LNCaP clone FGC (cell line): ENCODE measurements around the gene POLRMT.
"Not testable (repeated sequence)": the region's sequence is repeated elsewhere in the genome, so short reads cannot be mapped to it uniquely, and the experiment has no call there.

Experiments used
- DNase-seq: peaks from one replicate; pipeline ENCODE4 v3.0.0-alpha.2; 2011; ENCODE audit warnings: low read depth
- H3K4me3 ChIP-seq: 2 replicates; pipeline ENCODE4 v1.5.1; 2011; ENCODE audit warnings: mild to moderate bottlenecking, low read depth, low read length, control low read depth
- TF ChIP-seq, protein P1 (sequence below): IDR thresholded peaks from 2 replicates; pipeline ENCODE4 v1.5.1; 2012; ENCODE audit warnings: mild to moderate bottlenecking; ENCODE audit not compliant: control insufficient read depth, insufficient read depth; ENCODE audit errors: extremely low read depth

POLRMT gene

DNA sequence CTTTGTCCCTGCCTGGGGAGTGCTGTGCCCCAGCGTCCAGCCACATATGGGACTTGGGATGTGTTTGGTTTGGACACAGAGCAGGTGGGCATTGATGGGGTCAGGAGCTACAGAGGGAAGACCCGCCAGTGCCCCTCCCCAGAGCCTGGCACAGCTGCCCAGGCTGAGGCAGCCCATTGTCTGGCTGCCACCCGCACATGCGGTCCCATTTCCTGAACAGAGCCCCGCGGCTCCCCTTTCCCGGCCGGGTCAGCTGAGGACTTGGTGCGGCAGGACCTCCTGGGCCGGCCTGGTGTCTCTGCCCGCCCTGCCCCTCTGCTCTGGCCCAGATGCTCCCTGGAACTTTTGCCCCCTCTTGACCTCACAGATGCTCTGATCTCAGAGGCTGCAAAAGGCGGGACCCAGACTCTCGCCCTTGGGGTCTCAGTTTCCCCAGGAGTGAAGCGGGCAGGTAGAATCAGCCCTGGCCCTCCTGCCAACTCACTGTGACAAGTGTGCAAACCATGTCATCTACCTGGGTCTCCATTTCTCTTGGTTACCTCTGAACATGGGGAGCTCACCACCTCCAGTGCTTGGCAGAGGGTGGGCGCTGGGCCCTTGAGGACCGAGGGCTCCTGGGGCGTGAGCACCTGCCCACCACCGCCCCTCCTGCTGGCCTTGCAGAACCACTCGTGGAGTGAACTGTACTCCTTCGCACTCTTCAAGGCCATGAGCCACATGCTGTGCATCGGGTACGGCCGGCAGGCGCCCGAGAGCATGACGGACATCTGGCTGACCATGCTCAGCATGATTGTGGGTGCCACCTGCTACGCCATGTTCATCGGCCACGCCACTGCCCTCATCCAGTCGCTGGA is 25.8 kb downstream of the POLRMT start:
- H3K4me3 ChIP-seq, result no peak overlapping the region
- DNase-seq, result no peak
- TF ChIP-seq, protein P1, sequence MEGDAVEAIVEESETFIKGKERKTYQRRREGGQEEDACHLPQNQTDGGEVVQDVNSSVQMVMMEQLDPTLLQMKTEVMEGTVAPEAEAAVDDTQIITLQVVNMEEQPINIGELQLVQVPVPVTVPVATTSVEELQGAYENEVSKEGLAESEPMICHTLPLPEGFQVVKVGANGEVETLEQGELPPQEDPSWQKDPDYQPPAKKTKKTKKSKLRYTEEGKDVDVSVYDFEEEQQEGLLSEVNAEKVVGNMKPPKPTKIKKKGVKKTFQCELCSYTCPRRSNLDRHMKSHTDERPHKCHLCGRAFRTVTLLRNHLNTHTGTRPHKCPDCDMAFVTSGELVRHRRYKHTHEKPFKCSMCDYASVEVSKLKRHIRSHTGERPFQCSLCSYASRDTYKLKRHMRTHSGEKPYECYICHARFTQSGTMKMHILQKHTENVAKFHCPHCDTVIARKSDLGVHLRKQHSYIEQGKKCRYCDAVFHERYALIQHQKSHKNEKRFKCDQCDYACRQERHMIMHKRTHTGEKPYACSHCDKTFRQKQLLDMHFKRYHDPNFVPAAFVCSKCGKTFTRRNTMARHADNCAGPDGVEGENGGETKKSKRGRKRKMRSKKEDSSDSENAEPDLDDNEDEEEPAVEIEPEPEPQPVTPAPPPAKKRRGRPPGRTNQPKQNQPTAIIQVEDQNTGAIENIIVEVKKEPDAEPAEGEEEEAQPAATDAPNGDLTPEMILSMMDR, result no peak

DNA sequence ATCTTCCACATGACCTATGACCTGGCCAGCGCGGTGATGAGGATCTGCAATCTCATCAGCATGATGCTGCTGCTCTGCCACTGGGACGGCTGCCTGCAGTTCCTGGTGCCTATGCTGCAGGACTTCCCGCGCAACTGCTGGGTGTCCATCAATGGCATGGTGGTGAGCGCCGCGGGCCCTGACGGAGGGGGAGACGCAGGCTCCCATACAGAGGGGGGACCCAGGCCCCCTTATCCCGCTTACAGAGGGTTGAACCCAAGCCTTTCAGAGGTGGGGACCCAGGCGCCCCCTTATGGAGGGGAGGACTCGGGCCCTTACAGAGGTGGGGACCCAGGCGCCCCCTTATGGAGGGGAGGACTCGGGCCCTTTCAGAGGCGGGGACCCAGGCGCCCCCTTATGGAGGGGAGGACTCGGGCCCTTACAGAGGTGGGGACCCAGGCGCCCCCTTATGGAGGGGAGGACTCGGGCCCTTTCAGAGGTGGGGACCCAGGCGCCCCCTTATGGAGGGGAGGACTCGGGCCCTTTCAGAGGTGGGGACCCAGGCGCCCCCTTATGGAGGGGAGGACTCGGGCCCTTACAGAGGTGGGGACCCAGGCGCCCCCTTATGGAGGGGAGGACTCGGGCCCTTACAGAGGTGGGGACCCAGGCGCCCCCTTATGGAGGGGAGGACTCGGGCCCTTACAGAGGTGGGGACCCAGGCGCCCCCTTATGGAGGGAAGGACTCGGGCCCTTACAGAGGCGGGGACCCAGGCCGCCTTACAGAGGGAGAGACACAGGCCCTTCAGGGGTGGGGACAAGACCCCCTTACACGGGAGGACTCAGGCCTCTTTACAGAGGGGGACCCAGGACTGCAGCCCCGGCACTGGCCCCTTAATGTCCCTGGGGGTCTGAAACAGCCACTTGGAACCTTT is 28.0 kb downstream of the POLRMT start:
- H3K4me3 ChIP-seq, DNase-seq: not testable (repeated sequence)

DNA sequence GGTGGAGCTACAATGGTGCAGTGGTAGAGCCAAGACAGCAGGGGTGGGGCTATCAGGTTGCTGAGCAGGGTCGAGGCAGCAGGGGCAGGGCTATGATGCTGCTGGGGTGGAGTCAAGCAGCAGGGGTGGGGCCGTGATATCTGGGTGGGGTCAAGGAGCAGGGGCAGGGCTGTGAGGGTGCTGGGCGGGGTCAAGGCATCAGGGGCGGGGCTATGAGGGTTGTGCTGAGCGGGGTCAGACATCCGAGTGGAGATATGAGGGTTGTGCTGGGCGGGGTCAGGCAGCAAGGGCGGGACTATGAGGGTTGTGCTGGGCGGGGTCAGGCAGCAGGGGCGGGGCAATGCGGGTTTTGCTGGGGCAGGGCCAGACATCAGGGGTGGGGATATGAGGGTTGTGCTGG is 29.0 kb downstream of the POLRMT start:
- H3K4me3 ChIP-seq, result no peak overlapping the region
- no peak for DNase-seq
- TF ChIP-seq, protein P1, result no peak

DNA sequence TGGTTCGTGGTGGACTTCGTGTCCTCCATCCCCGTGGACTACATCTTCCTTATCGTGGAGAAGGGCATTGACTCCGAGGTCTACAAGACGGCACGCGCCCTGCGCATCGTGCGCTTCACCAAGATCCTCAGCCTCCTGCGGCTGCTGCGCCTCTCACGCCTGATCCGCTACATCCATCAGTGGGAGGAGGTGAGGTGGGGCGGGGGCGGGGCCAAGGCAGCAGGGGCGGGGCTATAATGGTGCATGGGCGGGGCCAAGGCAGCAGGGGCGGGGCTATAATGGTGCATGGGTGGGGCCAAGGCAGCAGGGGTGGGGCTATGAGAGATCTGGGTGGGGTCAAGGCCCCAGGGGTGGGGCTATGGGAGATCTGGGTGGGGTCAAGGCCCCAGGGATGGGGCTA is 29.6 kb downstream of the POLRMT start:
- not testable (repeated sequence) for H3K4me3 ChIP-seq, DNase-seq

DNA sequence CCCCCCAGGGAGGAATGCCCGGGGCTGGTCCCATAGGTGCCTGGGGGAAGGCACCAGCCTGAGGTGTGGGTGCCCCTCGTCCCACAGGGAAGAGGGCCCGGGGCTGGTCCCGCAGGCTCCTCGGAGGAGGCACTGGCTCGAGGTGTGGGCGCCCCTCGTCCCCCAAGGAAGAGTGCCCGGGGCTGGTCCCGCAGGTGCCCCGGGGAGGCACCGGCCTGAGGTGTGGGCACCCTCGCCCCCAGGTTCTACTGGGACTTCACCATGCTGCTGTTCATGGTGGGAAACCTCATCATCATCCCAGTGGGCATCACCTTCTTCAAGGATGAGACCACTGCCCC is 30.1 kb downstream of the POLRMT start:
- H3K4me3 ChIP-seq, DNase-seq: not testable (repeated sequence)

DNA sequence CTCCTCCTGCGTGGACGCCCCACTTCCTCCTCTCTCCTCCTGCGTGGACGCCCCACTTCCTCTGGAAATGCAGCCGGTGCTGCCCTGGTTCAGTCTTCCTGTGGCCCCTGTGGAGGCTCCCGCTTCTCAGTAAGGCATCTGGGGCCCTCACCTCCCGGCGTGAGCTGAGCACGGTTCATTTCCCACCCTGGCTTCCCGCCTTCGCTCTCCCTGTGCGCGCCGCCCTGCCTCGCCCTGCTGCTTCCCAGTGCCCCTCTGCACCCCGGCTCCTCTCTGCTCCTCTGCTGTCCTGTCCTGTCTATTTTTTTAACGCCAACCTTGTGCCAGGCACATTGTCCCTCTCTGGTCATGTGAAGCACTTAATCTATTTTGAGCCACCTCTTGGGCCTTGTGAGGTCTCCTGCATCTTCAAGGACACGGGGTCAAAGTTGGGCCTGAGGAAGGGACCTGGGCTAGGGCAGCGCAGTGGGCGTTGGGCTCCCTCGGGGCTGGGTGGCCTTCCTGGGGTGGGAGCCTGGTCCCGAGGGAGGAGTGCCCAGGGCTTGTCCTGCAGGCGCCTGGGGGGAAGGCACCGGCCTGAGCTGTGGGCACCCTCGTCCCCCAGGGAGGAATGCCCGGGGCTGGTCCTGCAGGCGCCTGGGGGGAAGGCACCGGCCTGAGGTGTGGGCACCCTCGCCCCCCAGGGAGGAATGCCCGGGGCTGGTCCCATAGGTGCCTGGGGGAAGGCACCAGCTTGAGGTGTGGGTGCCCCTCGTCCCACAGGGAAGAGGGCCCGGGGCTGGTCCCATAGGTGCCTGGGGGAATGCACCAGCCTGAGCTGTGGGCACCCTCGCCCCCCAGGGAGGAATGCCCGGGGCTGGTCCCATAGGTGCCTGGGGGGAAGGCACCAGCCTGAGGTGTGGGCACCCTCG is 30.7 kb downstream of the POLRMT start:
- TF ChIP-seq, protein P1, result no peak
- DNase-seq, result no peak
- no peak overlapping the region for H3K4me3 ChIP-seq

DNA sequence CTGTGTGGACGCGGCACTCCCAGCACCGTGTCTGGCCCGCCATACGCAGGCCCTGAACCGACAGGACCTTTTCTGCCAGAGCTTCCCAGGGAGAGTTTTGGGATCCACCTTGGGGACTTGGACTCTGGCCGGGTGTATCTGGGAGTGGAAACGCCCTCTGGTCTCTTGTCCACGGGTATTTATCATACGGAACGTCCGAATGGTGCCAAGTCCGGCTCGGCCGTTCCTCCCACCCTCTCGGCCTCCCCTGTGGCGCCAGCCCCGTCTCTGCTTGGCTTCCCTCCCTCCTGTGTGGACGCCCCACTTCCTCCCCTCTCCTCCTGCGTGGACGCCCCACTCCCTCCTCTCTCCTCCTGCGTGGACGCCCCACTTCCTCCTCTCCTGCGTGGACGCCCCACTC is 31.5 kb downstream of the POLRMT start:
- TF ChIP-seq, protein P1, result no peak

DNA sequence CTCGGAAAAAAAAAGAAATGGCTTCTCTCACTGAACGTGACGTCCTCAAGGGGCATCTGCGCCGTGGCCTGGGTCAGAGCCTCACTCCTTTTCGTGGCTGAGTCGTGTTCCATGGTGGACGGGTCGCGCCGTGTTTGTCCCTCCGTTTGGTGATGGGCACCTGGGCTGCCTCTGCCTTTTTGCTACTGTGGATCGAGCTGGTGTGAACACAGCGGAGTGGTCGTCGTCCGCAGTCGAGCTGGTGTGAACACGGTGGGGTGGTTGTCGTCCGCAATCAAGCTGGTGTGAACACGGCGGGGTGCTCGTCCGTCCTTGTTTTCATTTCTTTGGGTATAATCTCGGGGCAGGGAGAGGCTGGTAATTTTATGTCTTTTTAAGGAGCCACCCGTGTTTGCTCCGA is 32.0 kb downstream of the POLRMT start:
- H3K4me3 ChIP-seq, result no peak overlapping the region
- TF ChIP-seq, protein P1, result no peak
- DNase-seq, result no peak

More for the DNA sequence above, 31.5 kb downstream of the POLRMT start:
- no peak overlapping the region for H3K4me3 ChIP-seq
- no peak for DNase-seq
